Activated gamma-delta T cell treated with Interleukin-2 at 50 U/mL for 16 hours (primary cell): ENCODE measurements around the gene SYNE2.
"Not testable (repeated sequence)": the region's sequence is repeated elsewhere in the genome, so short reads cannot be mapped to it uniquely, and the experiment has no call there.

Experiments
- DNase-seq: peaks from one replicate; pipeline ENCODE4 v3.0.0-alpha.2; 2020

The SYNE2 gene

GRCh38 chr14:63869940-63870752 is 17.3 kb downstream of the SYNE2 start:
- DNase-seq, result not testable (repeated sequence)

- DNase-seq, result not testable (repeated sequence)
Observed at GRCh38 chr14:63870753-63871037, 17.9 kb downstream of the SYNE2 start.

GRCh38 chr14:63874223-63874622 is 21.4 kb downstream of the SYNE2 start:
- no peak for DNase-seq

GRCh38 chr14:63875311-63875710 is 22.5 kb downstream of the SYNE2 start:
- no peak for DNase-seq

- DNase-seq, result no peak
Observed at GRCh38 chr14:63877550-63877939, 24.7 kb downstream of the SYNE2 start.

- no peak for DNase-seq
Observed at GRCh38 chr14:63878052-63878451, 25.2 kb downstream of the SYNE2 start.

GRCh38 chr14:63878792-63879191 is 26.0 kb downstream of the SYNE2 start:
- no peak for DNase-seq

- no peak for DNase-seq
Observed at GRCh38 chr14:63881926-63882325, 29.1 kb downstream of the SYNE2 start.

GRCh38 chr14:63887899-63888298 is 35.1 kb downstream of the SYNE2 start:
- DNase-seq, result no peak

GRCh38 chr14:63890553-63890952 is 37.7 kb downstream of the SYNE2 start:
- DNase-seq, result no peak

- DNase-seq, result no peak
Observed at GRCh38 chr14:63891148-63891975, 38.6 kb downstream of the SYNE2 start.

- no peak for DNase-seq
Observed at GRCh38 chr14:63892265-63892664, 39.5 kb downstream of the SYNE2 start.

- no peak for DNase-seq
Observed at GRCh38 chr14:63893701-63894458, 41.1 kb downstream of the SYNE2 start.

- no peak for DNase-seq
Observed at GRCh38 chr14:63895510-63895909, 42.7 kb downstream of the SYNE2 start.

GRCh38 chr14:63896278-63896720 is 43.5 kb downstream of the SYNE2 start:
- DNase-seq, result no peak

- no peak for DNase-seq
Observed at GRCh38 chr14:63897721-63898163, 44.9 kb downstream of the SYNE2 start.

- DNase-seq, result no peak
Observed at GRCh38 chr14:63899953-63900352, 47.1 kb downstream of the SYNE2 start.

- no peak for DNase-seq
Observed at GRCh38 chr14:63901434-63902085, 48.8 kb downstream of the SYNE2 start.

- no peak for DNase-seq
Observed at GRCh38 chr14:63902375-63902976, 49.7 kb downstream of the SYNE2 start.

GRCh38 chr14:63904724-63905123 is 51.9 kb downstream of the SYNE2 start:
- no peak for DNase-seq

GRCh38 chr14:63905370-63905769 is 52.6 kb downstream of the SYNE2 start:
- DNase-seq, result no peak

- DNase-seq, result no peak
Observed at GRCh38 chr14:63908667-63909264, 56.0 kb downstream of the SYNE2 start.
